VCaP (cell line): ENCODE results near the gene SLC35C1.

Experiments
- H3K27ac ChIP-seq: fragments of 450-650 bp; 2 replicates; pipeline ENCODE4 v1.5.1; 2017
- TF ChIP-seq, protein P1 (sequence below): fragments of 450-650 bp; conservative IDR thresholded peaks from 2 replicates; pipeline ENCODE4 v1.5.1; 2017; ENCODE audit warnings: mild to moderate bottlenecking, moderate library complexity

The SLC35C1 gene

DNA sequence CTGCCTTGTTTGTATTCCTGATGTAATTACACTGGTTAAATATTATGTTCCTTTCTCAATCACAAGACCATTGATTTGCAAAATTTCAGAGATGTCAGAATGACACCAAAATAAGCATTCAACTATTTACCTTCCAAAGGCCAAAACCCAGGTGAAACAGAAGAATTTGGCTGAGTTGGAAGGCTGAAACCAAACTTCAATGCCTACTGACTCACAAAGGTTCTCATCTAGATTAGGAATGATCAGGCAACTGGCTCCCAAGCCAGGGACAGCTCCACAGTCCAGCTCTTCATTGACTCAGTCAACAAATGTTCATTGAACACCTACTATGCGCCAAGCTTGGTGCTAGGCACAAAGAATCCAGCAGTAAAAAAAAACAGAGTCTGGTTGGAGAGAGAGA, 13.4 kb upstream of the SLC35C1 start:
- peak overlapping the region; percentile 21; the same call in 1 of the 2 replicates for H3K27ac ChIP-seq

DNA sequence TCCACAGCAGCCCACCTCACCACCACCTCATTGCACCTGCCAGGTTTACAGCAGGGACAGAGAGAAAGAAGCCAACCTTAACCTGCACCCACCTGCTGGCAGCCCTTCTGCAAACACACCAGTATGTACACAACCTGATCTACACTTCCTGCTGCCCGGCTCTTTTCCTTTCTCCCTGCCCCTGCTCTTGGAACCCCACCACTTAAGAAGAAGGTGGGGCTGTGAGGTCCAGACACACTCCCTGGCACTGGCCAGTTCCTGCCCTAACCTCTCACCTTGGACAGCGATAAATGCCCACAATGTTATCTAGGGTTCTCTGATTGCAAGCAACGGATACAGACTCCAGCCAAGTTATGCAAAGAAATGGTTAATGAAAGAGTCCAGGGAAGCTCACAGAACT, 10.8 kb upstream of the SLC35C1 start:
- TF ChIP-seq, protein P1, sequence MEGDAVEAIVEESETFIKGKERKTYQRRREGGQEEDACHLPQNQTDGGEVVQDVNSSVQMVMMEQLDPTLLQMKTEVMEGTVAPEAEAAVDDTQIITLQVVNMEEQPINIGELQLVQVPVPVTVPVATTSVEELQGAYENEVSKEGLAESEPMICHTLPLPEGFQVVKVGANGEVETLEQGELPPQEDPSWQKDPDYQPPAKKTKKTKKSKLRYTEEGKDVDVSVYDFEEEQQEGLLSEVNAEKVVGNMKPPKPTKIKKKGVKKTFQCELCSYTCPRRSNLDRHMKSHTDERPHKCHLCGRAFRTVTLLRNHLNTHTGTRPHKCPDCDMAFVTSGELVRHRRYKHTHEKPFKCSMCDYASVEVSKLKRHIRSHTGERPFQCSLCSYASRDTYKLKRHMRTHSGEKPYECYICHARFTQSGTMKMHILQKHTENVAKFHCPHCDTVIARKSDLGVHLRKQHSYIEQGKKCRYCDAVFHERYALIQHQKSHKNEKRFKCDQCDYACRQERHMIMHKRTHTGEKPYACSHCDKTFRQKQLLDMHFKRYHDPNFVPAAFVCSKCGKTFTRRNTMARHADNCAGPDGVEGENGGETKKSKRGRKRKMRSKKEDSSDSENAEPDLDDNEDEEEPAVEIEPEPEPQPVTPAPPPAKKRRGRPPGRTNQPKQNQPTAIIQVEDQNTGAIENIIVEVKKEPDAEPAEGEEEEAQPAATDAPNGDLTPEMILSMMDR: no peak
- peak overlapping the region; percentile 83 for H3K27ac ChIP-seq

More for the DNA sequence above, 13.4 kb upstream of the SLC35C1 start:
- TF ChIP-seq, protein P1: no peak

DNA sequence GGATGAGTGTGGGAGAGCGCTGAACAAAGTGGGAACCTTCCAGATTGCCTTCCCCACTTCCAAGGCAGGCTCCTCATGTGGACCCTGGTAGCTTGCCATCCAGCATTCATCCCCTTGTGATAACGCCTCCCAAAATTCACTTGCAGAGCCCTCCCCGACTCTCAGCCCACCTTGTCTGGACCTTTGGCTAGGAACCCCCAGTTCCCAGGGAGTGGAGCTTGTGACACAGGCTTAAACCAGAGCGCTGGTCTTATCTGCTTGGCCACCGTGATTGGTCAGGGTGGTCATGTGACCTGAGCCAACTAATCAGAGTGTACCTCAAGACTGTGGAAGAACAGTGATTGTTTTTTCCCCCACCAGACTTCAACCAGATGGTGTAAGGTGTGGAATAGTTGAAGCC, 9.6 kb upstream of the SLC35C1 start:
- peak overlapping the region; percentile 83; the same call in 1 of the 2 replicates for H3K27ac ChIP-seq
- TF ChIP-seq, protein P1: no peak

DNA sequence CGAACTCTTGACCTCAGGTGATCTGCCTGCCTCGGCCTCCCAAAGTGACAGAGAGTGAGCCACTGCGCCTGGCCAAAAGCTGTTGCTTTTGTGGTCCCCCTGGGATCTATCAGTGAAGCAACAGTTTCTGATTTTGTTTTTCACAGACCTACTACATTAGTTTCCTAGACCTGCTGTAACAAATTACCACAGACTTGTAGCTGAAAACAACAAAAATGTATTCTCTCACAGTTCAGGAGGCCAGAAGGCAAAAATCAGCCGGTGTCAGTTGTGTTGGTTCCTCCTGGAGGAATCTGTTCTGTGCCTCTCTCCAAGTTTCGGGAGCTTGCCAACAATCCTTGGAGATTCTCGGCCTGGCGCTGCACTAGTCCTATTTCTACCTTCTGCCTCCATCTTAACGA, 8.5 kb upstream of the SLC35C1 start:
- no peak overlapping the region for H3K27ac ChIP-seq
- TF ChIP-seq, protein P1: no peak

DNA sequence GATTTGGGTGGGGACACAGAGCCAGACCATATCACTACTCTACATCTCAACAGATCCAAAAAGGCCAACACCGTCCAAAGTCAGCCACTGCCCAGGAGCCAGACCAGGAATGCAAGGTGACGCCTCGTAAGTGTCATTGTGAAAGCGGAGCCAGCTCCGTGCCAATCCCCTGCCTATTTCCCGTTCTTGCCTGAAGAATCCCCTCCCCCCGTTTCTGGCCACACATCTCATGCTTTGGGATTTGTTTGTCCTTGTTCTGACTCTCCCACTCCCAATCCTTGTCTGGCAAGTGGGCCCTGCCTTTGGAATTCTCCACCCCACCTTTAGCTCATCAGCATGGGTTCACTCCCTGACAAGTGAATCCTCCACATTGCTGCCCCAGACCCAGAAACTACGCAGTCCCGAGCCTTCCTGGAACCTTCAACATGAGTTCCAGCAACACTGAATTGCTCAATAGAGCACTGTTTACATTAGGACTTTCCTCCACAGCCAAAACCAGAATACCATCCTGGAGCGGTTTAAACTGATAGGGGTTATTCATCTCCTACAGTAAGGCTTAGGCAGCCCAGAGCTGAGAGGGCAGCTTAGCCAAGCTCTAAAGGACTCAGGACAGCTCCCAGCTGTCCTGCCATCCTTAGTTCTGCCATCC, 6.0 kb upstream of the SLC35C1 start:
- no peak overlapping the region for H3K27ac ChIP-seq
- TF ChIP-seq, protein P1: no peak

DNA sequence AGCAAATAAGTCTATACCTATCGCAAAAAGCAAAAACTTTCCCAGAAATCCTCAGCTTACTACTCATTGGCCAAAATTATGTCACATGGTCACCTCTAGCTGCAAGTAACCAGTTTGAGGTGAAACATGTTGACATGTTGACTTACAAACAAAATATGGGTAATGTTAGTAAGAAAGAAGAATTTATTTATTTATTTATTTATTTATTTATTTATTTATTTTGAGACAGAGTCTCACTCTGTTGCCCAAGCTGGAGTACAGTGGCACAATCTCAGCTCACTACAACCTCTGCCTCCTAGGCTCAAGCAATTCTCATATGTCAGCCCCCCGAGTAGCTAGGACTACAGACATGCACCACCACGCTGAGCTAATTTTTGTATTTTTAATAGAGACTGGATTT, 5.4 kb upstream of the SLC35C1 start:
- TF ChIP-seq, protein P1: no peak
- H3K27ac ChIP-seq: no peak overlapping the region

DNA sequence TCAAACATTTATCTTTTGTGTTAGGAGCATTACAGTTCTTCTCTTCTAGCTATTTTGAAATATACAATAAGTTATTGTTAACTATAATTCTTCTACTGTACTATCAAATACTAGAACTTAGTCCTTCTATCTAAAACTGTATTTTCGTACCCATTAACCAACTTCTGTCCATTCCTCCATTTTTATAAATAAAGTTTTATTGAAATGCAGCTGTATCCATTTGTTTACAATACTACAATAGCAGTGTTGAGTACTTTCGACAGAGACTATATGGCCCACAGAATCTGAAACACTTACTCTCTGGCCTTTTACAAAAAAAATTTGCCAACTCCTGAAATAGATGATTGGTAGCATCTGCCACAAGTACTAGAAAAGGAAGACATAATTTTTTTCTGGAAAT, 4.7 kb upstream of the SLC35C1 start:
- H3K27ac ChIP-seq: no peak overlapping the region
- TF ChIP-seq, protein P1: no peak
